HL-60 (cell line): ENCODE measurements around the gene CHRNA9.

Source experiments
- TF ChIP-seq, protein P1 (sequence below): IDR thresholded peaks from one replicate; pipeline ENCODE4 v1.5.1; 2011; ENCODE audit warnings: low read length, control low read depth, inconsistent platforms; ENCODE audit not compliant: insufficient read depth
- TF ChIP-seq, protein P2 (sequence below): IDR thresholded peaks from 2 replicates; pipeline ENCODE4 v1.6.1; 2012; ENCODE audit warnings: low read depth; ENCODE audit not compliant: insufficient replicate concordance

DNA sequence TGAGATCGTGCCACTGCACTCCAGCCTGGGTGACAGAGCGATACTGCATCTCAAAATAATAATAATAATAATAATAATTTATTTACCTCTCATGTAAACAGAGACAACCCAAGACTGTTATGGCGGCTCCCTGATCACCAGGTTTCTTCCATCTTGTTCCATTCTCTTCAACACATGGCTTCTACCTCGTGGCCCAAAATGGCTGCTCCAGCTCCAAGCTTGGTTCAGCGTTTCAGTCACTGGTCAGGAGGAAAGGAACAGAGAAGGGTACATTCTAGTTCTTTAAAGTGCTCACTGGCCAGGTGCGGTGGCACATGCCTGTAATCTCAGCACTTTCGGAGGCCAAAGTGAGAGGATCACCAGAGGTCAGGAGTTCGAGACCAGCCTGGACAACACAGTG lies 24.9 kb upstream of the CHRNA9 start:
- TF ChIP-seq, protein P1, sequence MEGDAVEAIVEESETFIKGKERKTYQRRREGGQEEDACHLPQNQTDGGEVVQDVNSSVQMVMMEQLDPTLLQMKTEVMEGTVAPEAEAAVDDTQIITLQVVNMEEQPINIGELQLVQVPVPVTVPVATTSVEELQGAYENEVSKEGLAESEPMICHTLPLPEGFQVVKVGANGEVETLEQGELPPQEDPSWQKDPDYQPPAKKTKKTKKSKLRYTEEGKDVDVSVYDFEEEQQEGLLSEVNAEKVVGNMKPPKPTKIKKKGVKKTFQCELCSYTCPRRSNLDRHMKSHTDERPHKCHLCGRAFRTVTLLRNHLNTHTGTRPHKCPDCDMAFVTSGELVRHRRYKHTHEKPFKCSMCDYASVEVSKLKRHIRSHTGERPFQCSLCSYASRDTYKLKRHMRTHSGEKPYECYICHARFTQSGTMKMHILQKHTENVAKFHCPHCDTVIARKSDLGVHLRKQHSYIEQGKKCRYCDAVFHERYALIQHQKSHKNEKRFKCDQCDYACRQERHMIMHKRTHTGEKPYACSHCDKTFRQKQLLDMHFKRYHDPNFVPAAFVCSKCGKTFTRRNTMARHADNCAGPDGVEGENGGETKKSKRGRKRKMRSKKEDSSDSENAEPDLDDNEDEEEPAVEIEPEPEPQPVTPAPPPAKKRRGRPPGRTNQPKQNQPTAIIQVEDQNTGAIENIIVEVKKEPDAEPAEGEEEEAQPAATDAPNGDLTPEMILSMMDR, result no peak
- TF ChIP-seq, protein P2, sequence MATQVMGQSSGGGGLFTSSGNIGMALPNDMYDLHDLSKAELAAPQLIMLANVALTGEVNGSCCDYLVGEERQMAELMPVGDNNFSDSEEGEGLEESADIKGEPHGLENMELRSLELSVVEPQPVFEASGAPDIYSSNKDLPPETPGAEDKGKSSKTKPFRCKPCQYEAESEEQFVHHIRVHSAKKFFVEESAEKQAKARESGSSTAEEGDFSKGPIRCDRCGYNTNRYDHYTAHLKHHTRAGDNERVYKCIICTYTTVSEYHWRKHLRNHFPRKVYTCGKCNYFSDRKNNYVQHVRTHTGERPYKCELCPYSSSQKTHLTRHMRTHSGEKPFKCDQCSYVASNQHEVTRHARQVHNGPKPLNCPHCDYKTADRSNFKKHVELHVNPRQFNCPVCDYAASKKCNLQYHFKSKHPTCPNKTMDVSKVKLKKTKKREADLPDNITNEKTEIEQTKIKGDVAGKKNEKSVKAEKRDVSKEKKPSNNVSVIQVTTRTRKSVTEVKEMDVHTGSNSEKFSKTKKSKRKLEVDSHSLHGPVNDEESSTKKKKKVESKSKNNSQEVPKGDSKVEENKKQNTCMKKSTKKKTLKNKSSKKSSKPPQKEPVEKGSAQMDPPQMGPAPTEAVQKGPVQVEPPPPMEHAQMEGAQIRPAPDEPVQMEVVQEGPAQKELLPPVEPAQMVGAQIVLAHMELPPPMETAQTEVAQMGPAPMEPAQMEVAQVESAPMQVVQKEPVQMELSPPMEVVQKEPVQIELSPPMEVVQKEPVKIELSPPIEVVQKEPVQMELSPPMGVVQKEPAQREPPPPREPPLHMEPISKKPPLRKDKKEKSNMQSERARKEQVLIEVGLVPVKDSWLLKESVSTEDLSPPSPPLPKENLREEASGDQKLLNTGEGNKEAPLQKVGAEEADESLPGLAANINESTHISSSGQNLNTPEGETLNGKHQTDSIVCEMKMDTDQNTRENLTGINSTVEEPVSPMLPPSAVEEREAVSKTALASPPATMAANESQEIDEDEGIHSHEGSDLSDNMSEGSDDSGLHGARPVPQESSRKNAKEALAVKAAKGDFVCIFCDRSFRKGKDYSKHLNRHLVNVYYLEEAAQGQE, result no peak
